AG08395 (cell line): ENCODE data around the gene BNC2.
A peak's percentile ranks its signal among the peaks of the same experiment; 100 is the strongest.

Source experiments
- DNase-seq: peaks from one replicate; pipeline ENCODE4 v3.0.0; 2012; ENCODE audit warnings: mixed read lengths, low spot score

Gene BNC2

DNA sequence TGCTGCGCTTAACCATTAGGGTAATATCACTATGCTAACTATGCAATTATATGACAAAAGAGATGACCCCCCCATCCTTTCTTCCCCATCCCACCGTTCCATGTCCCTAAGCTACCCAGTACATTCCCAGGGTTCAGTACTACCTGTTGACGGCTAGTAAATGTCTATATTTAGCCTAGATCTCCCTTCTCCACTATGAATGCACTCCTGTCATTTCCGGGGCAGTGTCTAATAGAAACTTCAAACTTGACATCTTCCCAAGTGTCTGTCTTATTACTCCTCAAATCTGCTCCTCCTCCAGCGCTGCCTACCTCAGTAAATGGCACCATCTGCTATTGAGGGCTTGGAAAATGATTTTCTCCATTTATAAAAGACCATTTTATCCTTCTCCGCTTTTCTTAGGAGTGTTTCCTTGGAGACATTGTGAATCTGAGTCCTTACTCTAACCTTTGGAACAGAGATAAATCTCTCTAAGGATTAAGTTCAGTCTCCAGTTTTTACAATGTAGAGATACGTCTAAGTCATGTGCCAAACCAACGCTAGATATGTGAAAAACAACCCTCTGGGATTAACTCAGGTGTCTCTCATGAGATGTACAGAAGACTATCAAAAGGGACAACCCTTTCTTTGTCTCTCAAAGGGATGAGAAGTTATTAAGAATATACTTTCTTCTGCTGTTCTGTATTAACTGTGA lies 114.9 kb downstream of the BNC2 start:
- DNase-seq: no peak

DNA sequence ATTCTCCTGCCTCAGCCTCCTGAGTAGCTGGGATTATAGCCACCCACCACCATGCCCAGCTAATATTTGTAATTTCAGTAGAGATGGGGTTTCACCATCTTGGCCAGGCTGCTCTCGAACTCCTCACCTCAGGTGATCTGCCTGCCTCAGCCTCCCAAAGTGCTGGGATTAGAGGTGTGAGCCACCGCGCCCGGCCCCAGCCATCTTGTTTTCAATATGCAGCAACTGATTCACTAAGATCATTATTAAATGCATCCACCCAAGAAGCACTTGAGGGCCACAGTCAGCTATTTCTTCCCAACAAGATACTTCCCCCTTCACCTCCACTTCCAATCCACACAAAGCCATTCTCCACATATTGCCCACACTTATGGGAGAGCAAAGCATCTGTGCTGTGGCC lies 115.8 kb downstream of the BNC2 start:
- DNase-seq: no peak

DNA sequence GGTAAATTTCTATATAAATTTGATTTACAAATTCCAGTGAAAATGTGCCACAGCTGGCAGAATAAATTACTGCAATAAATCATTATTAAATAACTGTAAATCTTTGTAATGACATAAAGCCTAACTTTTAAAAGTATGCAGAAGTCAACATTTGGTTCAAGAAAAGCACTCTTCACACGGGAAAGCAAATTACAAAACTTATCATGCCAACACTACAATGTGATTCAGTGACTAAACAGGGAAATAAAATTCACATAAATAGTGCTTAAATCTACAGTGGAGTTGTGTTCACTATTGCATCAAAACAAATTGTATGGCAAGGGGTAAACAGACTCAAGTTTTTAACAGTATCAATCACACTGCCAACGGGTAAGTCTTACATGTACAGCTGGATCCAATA lies 117.2 kb downstream of the BNC2 start:
- DNase-seq: no peak

GRCh38 chr9:16752601-16753000 lies 117.9 kb downstream of the BNC2 start:
- DNase-seq: no peak

- DNase-seq: no peak
Measured at GRCh38 chr9:16750553-16750952, 119.9 kb downstream of the BNC2 start.

- DNase-seq: no peak
Measured at GRCh38 chr9:16745359-16745758, 125.1 kb downstream of the BNC2 start.

DNA sequence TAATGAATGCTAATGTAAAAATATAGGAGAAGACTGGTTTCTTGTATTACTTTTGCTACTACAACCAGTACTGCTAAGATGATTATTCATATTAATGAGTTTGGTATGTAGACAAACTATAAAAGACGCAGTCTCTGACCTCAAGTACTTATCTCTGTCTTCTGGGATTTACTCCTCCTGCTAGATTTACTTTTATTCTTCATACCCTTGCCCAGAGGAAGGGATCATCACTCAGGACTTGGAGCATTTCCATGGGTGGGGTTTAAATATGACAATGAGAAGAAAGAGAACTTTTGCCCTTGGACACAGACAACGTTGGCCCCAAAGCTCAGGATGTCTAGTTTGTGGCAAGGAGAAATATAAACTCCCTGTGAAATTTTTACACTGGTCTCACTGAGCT lies 126.1 kb downstream of the BNC2 start:
- DNase-seq: no peak

GRCh38 chr9:16743375-16743774 lies 127.1 kb downstream of the BNC2 start:
- DNase-seq: no peak

DNA sequence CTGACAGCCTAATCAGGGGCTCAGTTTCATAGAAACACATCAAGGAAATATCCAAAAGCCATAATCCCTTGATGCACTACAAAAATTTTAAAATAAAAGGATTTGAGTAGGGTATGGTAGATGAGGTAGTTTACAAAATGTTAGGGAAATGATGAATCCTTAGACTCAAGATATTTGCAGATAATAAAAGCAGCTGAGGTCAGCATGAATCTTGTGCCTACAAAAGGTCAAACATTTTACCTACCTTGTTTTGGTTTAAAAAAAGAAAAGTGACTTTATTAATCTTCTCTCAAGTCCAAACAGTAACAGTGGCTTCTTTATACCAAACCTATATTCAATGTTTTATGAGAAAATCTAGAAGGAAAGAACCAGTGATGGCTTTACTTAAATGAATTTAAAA lies 135.5 kb downstream of the BNC2 start:
- DNase-seq: no peak

- DNase-seq: no peak
Measured at GRCh38 chr9:16732546-16732945, 137.9 kb downstream of the BNC2 start.

DNA sequence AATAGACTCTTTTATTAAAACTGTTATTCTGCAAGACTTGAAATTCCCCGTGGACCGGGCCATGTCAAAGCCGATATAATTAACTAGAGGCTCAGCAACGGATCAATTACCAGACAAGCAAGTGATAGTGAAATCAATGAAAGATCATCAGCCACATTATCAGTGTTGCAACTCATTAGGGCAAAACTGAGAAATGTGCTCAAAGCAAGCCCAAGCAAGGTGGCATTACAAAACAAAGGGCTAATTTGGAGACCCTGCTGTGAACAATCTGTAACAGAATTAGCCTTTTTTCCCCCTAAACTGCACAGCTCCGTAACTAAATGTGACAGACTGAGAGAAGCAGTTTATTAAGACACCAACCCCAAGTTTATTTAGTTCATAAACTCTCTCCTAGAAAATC lies 140.3 kb downstream of the BNC2 start:
- no peak for DNase-seq

DNA sequence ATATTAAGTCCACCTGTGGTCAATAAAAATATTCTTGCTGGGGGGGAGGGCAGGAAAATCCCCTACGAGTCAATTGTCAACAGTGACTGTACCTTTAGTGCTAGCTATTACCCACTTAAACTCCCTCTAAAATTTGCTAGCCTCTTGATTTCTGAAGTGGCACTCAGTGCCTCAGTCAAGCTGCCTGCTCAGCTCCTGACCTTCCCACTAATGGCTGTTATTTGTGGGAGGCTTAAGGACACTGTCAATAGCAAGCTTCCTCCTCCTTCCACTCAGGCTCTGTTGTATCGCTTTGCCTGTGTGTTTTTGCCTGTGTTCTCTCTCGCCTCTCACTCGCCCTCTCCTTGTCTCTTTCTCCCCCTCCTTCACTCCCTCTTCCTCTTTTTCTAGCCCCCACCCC lies 140.8 kb downstream of the BNC2 start:
- DNase-seq: no peak

DNA sequence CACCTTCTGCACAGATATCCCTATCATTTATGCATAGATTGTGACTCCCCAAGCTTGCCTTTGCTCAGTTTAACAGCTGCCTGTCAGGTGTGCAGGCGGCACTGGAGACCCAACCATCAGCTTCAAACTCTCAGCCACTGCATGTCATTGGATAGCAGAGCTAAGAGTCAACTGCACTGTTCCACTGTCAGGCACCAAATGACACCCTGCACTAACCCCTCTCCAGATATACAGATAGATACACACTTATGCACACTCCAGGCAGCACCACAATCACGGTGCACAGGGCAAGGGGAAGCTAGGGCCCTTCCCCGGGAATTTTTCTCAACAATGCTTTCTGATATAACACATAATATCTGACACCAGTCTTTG lies 142.3 kb downstream of the BNC2 start:
- no peak for DNase-seq

DNA sequence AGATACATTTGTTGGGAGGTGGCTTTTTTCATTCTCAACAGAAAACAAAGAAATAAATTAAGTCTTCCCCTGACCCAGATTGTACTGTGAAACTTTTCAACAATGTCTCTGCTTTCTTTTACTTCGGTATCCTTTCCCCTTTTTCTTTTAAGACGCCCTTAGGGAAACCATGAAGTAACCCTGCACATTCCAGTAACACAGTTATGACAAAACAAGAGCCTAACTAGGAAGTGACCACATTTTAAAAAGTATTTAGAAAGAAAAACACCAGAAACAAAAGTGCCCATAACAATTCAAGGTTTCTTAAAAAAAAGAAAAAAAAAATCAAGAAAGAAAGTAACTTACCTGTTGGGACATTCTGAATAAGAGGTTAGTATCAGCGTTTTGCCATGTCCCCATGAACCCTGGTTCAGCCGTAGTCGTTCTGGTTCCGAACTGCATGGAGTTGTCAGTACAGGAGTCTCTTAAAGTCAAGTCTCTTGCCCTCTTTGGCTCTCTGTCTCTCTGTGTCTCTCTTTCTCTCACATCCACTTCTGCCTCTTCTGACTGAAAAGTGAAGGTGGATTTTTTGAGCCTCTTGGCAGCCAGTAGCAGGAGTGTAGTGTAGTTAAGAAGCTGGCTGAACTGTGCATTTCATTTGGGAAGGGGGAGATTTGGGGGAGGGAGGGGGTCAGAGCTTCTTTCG lies 142.9 kb downstream of the BNC2 start:
- DNase-seq: no peak

DNA sequence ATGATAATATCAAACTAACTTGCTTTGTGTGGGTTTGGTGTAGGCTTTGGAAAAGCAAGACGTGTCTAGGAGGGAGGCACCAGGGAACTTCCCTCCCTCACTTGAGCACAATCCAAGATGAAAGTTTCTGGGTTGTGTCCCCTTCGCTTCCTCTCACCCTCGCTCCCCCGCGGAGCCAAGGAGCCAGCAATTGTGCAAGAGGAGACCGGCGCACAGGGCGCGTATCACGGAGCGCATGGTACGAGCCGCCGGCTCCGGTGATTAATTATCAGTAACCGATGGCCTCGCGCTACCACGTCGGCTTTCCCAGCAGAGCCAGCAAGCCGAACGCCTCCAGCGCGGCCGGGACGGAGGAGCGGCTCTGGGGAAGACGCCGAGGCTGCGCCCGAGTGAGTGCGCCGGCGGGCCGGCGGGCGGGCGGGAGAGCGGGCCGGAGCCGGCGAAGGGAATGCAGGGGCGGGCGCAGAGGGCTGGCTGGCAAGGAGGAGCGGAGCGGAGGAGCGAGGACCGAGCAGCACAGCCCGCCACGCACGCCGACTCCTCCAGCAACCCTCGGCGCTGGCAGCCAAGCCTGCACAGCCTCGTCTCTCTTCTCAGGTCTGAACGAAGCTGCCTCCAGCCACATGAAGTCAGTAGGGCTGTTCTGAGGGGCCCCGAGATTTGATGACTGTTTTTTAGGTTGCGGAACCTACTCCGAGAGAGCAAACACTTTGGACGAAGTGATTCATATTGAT lies 143.6 kb downstream of the BNC2 start:
- DNase-seq: peak; percentile 69

DNA sequence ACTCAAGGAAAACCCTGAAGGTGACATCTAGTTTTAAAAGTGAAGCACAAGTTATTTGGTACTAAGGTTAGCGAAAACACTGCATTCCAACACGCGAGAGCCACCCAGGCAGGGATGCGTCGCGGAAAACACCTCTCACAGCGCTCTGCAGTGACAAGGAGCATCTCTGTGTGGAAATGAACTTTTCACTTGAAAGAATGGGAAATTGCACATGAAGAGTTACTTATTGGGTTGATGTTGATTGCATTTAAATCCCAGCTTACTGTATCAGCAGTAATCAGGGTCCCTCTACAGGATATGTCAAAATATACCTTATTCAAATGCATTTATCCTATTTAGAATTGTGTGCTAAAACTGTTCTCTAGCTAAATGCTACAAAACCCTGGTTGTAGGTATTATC lies 144.4 kb downstream of the BNC2 start:
- no peak for DNase-seq

- DNase-seq: no peak
Measured at GRCh38 chr9:16725066-16725465, 145.4 kb downstream of the BNC2 start.

DNA sequence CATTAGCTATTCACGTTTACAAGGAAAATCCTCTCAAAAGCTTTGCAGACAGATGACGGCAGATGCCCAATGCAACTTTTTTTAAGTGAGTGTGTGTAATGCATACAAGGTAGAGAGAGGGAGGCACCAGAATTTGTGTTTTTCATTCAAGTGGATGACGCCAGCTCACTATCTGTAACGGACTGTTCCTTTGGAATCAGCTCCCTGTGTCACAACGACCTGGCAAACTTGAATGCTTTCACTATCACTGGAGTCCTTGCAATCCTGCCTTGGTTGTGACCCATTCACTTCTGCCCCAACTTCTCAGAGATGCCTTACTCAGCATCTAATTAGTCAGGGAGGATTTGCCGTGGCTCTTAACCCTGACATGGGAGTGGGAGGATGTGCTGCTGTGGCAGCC lies 148.5 kb downstream of the BNC2 start:
- DNase-seq: no peak

- no peak for DNase-seq
Measured at GRCh38 chr9:16720386-16720785, 150.1 kb downstream of the BNC2 start.

DNA sequence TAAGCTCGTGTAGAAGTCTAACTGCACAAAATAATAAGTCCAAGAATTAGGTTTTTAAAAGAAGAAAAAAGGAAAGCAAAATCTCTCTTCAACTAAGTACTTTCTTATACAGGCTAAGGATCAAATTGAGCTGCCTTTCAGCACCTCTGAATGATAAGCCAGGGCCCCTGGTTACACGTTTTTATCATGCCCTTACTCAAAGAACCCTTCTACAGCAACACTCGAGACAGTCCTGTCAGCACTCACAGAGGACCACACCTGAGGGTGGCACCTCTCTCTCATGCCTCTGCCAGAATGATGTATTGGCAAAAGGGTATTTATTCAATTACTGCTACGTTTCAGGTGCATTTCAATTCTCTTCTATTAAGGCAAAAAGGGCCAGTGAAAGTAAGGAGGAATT lies 150.5 kb downstream of the BNC2 start:
- no peak for DNase-seq

DNA sequence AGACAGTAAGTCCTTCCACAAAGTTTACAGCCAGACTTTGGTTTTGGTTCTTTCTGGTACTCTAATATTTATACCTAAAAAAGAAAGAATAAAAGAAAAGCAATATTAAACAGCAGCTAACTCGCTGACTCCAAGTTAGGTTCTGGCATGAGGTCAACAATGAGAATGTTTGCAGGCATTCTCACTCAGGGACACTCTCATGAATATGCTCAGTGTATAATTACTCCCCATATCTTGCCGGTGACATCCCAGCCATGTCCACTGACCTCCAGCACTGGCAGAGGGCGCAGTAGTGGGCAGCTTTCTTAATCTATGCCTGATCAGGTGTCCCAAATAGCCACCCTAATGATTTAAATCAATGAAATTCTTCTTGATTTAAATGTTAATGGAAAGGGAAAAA lies 151.5 kb downstream of the BNC2 start:
- no peak for DNase-seq

DNA sequence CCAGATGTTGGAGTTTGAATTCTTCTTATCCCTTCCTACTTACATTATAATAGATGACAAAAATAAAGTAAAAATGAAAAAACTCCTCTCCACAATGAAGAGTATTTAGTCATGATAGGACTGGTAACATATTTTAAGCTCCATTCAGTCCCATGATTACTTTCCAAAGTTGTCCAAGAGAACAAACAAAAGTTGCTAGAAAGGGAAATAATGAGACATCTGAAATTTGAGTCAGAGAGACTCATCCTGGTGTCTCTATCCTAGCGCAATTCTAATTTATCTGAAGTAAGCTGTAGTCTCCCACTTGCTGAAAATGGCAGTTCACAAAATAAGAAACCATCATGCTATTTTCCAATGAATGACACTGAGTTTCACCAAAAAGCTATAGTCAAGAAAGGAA lies 152.2 kb downstream of the BNC2 start:
- DNase-seq: no peak

- DNase-seq: no peak
Measured at GRCh38 chr9:16716601-16717000, 153.9 kb downstream of the BNC2 start.
